B cell (primary cell): ENCODE data around the gene QRICH1. TPM values are rescaled to one million over a fixed set of nuclear protein-coding genes. Genes with fewer than 3 reads are reported as not detected.

Experiments used
- ATAC-seq: fragments of 200-7000 bp; cut with Tn5 transposase; one replicate; pipeline ENCODE4 v1.10.0; 2021; ENCODE audit warnings: low read depth, mild to moderate bottlenecking, moderate number of reproducible peaks, moderate library complexity
- CTCF ChIA-PET: fragments of 350-600 bp; sonication (Branson Sonifier 250); formaldehyde crosslinking; loops from one replicate; lab custom pipeline; 2021; ENCODE audit warnings: antibody characterized with exemption, inconsistent platforms; lab: Charles Lee
- POLR2A ChIA-PET: fragments of 350-600 bp; sonication (Branson Sonifier 250); formaldehyde crosslinking; loops from one replicate; lab custom pipeline; 2021; ENCODE audit warnings: antibody characterized with exemption; lab: Charles Lee
- DNase-seq: peaks from one replicate; pipeline ENCODE4 v3.0.0; 2013
- H2AFZ ChIP-seq: 2 replicates; pipeline ENCODE4 v1.6.1; 2012; ENCODE audit warnings: mild to moderate bottlenecking, low read depth, low read length; ENCODE audit not compliant: insufficient read depth, poor library complexity, severe bottlenecking
- H3K27ac ChIP-seq, 2 donors: 1 replicate in 1 of 2; 2 replicates in 1 of 2; pipeline ENCODE4 v1.5.1; 2012 to 2013; ENCODE audit warnings: low read length in 2 of 2, mild to moderate bottlenecking in 2 of 2, moderate library complexity in 1 of 2
- H3K27me3 ChIP-seq, 4 experiments: fragments of 200-600 bp in 1 of 4; sonication (generic) in 1 of 4; replicated peaks in 1 of 4; 1 replicate in 2 of 4; 2 replicates in 2 of 4; pipeline versions ENCODE4 v1.6.1 to v1.7.0; 2013 to 2016; ENCODE audit warnings: low read length in 3 of 4, mild to moderate bottlenecking in 2 of 4, mixed read lengths in 1 of 4, moderate library complexity in 1 of 4; ENCODE audit not compliant: insufficient read depth in 4 of 4, control insufficient read depth in 3 of 4; ENCODE audit errors: control extremely low read depth in 1 of 4
- H3K36me3 ChIP-seq, 2 experiments: replicated peaks in 1 of 2; 1 replicate in 1 of 2; 2 replicates in 1 of 2; pipeline versions ENCODE4 v1.6.1 to v1.7.1; 2013; ENCODE audit warnings: low read length in 1 of 2; ENCODE audit not compliant: insufficient read depth in 2 of 2, control insufficient read depth in 1 of 2; ENCODE audit errors: control extremely low read depth in 1 of 2, extremely low read depth in 1 of 2
- H3K4me1 ChIP-seq, 2 donors: fragments of 200-600 bp in 1 of 2; sonication (generic) in 1 of 2; 1 replicate in 1 of 2; 2 replicates in 1 of 2; pipeline versions ENCODE4 v1.5.1 to v1.6.1; 2013 to 2017; ENCODE audit warnings: low read length in 2 of 2; ENCODE audit not compliant: control insufficient read depth in 2 of 2, insufficient read depth in 2 of 2
- H3K4me2 ChIP-seq: replicated peaks from 2 replicates; pipeline ENCODE3; 2012; ENCODE audit warnings: mild to moderate bottlenecking, low read depth, low read length; ENCODE audit not compliant: poor library complexity, severe bottlenecking
- H3K4me3 ChIP-seq, 5 experiments: fragments of 200-600 bp in 1 of 5; sonication (generic) in 1 of 5; 1 replicate in 3 of 5; 2 replicates in 2 of 5; pipeline versions ENCODE4 v1.5.1 to v1.7.0; 2011 to 2016; ENCODE audit warnings: low read length in 4 of 5, mild to moderate bottlenecking in 4 of 5, low read depth in 2 of 5, control low read depth in 1 of 5, moderate library complexity in 1 of 5; ENCODE audit not compliant: insufficient read depth in 1 of 5; ENCODE audit errors: control extremely low read depth in 1 of 5, extremely low read depth in 1 of 5
- H3K79me2 ChIP-seq: fragments of 200-600 bp; sonication (generic); one replicate; pipeline ENCODE4 v1.6.0; 2016; ENCODE audit warnings: low read length; ENCODE audit not compliant: control insufficient read depth, insufficient read depth
- H3K9ac ChIP-seq: fragments of 200-600 bp; sonication (generic); 2 replicates; pipeline ENCODE4 v1.6.1; 2017; ENCODE audit warnings: mild to moderate bottlenecking, low read length, moderate library complexity
- H3K9me3 ChIP-seq, 3 donors: one replicate each; pipeline versions ENCODE4 v1.6.1 to v1.7.1; 2013; ENCODE audit warnings: low read length in 2 of 3; ENCODE audit not compliant: control insufficient read depth in 2 of 3, insufficient read depth in 1 of 3; ENCODE audit errors: control extremely low read depth in 1 of 3
- H4K20me1 ChIP-seq: 2 replicates; pipeline ENCODE4 v1.6.0; 2012; ENCODE audit warnings: mild to moderate bottlenecking, low read length; ENCODE audit not compliant: insufficient read depth, control insufficient read depth, poor library complexity, severe bottlenecking
- H3K27ac Mint-ChIP-seq: one replicate; pipeline ENCODE4 v1.8.0; 2021; ENCODE audit warnings: mixed read lengths
- H3K27me3 Mint-ChIP-seq: one replicate; pipeline ENCODE4 v1.8.0; 2021; ENCODE audit warnings: mixed read lengths
- H3K4me1 Mint-ChIP-seq: one replicate; pipeline ENCODE4 v1.8.0; 2021; ENCODE audit warnings: mixed read lengths
- H3K4me3 Mint-ChIP-seq: one replicate; pipeline ENCODE4 v1.8.0; 2021; ENCODE audit warnings: mixed read lengths
- H3K9me3 Mint-ChIP-seq: one replicate; pipeline ENCODE4 v1.8.0; 2022; ENCODE audit warnings: mixed read lengths; ENCODE audit not compliant: insufficient read depth
- CTCF ChIP-seq: fragments of 200-600 bp; IDR thresholded peaks from one replicate; pipeline ENCODE4 v1.8.0; 2022; ENCODE audit warnings: antibody characterized with exemption, mild to moderate bottlenecking
- EZH2 ChIP-seq: IDR thresholded peaks from 2 replicates; pipeline ENCODE4 v1.6.1; 2012; ENCODE audit warnings: borderline replicate concordance, low read depth, mild to moderate bottlenecking, moderate library complexity, low read length; ENCODE audit not compliant: insufficient read depth, poor library complexity, severe bottlenecking
- WGBS: methylation state at CpG from one replicate; pipeline ENCODE4 v1.1.5; 2013; ENCODE audit warnings: missing lambda C conversion rate; ENCODE audit not compliant: insufficient coverage; 5-methylcytosine and 5-hydroxymethylcytosine counted together
- intact Hi-C: fragments of 100-400 bp; cut with micrococcal nuclease; formaldehyde crosslinking; loops from one replicate; pipeline ENCODE4 v1.10.0; 2022
- polyA plus RNA-seq: library from polyadenylated mRNA; depleted of rRNA; stranded (reverse); fragments of >200 nt; gene quantifications from 2 replicates; pipeline ENCODE4 v1.2.3, GENCODE V29; 2012
- total RNA-seq, 2 donors: library from RNA; stranded (reverse); fragments of 120-200 nt in 1 of 2; gene quantifications; 1 replicate in 1 of 2; 2 replicates in 1 of 2; pipeline versions ENCODE4 v1.2.3 to v1.2.4, GENCODE V29; 2013 to 2022

QRICH1 gene
- total and polyA plus RNA-seq, 2 donors (not counting 1 experiment from before 2014, with no cell fraction given) = 179 to 187 TPM

- no peak within 1 kb of the TSS for H3K9ac ChIP-seq
- Mint-ChIP-seq H3K9me3 (no peaks in the 10 kb centered on the region), H3K27ac (no peak within 1 kb of the TSS), H3K4me1 (peaks cover 2% of the 10 kb centered on the region), H3K4me3 (peak within 1 kb of the TSS; percentile 16), H3K27me3 (peaks cover 24% of the 10 kb centered on the region)
- DNase-seq = no peak
- H4K20me1 ChIP-seq = no peaks in the 10 kb centered on the region
- intact Hi-C loops = no loop called here
- peak within 1 kb of the TSS; percentile 35 for H3K4me2 ChIP-seq
- no peaks in the 10 kb centered on the region for H3K36me3 ChIP-seq
- peaks cover 0 to 31% (median under 1%) of the 10 kb centered on the region in 4 experiments for H3K27me3 ChIP-seq
- CTCF ChIA-PET = interaction anchor here (0.9 kb wide), 1 partner anchor 145 kb away, joined by 3 read pairs; no protein-coding TSS in a partner anchor
- WGBS = 47% methylated on average over 18 of the region's 28 CpGs
- no peak for ATAC-seq
- peaks cover 4 to 10% of the 10 kb centered on the region in 2 donors for H3K4me1 ChIP-seq
- POLR2A ChIA-PET = no interaction called here
- H3K79me2 ChIP-seq = no peaks in the 10 kb centered on the region
- no peak for TF ChIP-seq EZH2
- TF ChIP-seq CTCF = no peak
- no peaks in the 10 kb centered on the region for H3K9me3 ChIP-seq
- H3K27ac ChIP-seq = no peak within 1 kb of the TSS
- H3K4me3 ChIP-seq = no peak within 1 kb of the TSS
- no peak within 1 kb of the TSS for H2AFZ ChIP-seq
Measured at GRCh38 chr3:49132437-49133225, 38.8 kb upstream of the QRICH1 start, which contains the start of gene LAMB2. Gene LAMB2, minus strand, starts transcription at chr3:49133050. Its CDS starts 183 bp downstream, at chr3:49132867.

- H3K9ac ChIP-seq = no peak overlapping the region
- no peak for DNase-seq
- no peak overlapping the region for H3K27ac ChIP-seq
- intact Hi-C loops = no loop called here
- ChIA-PET CTCF (no interaction called here), POLR2A (interaction anchor here (0.6 kb wide), 1 partner anchor 318 kb away, joined by 3 read pairs; no protein-coding TSS in a partner anchor)
- no peaks in the 10 kb centered on the region for H3K79me2 ChIP-seq
- 93% methylated on average over 9 of the region's 9 CpGs for WGBS
- TF ChIP-seq EZH2 (no peak), CTCF (no peak)
- H2AFZ ChIP-seq = no peak overlapping the region
- no peak for ATAC-seq
- H3K4me1 ChIP-seq = peaks cover 4 to 10% of the 10 kb centered on the region in 2 donors
- H4K20me1 ChIP-seq = no peaks in the 10 kb centered on the region
- no peaks in the 10 kb centered on the region for H3K9me3 ChIP-seq
- H3K4me2 ChIP-seq = no peak overlapping the region
- peaks cover 0 to 31% (median 0%) of the 10 kb centered on the region in 4 experiments for H3K27me3 ChIP-seq
- peaks cover 21% of the 10 kb centered on the region for H3K27me3 Mint-ChIP-seq
- H3K36me3 ChIP-seq = no peaks in the 10 kb centered on the region
- H3K9me3 Mint-ChIP-seq = no peaks in the 10 kb centered on the region
- H3K4me3 Mint-ChIP-seq = no peak overlapping the region
- H3K4me3 ChIP-seq = no peak overlapping the region
- H3K4me1 Mint-ChIP-seq = peaks cover 2% of the 10 kb centered on the region
- H3K27ac Mint-ChIP-seq = no peak overlapping the region
Measured at GRCh38 chr3:49132073-49132436, 38.2 kb upstream of the QRICH1 start.
